WTC11 (cell line): ENCODE results near the gene CNTN5. TPM values are rescaled to one million over a fixed set of nuclear protein-coding genes. Genes with fewer than 3 reads are reported as not detected.

ENCODE experiments used
- ATAC-seq: fragments of 200-7000 bp; cut with Tn5 transposase; 2 replicates; pipeline ENCODE4 v1.10.0; 2021; ENCODE audit warnings: mild to moderate bottlenecking, moderate library complexity
- CTCF ChIA-PET: fragments of 300-600 bp; sonication (Branson Sonifier 250); formaldehyde crosslinking; loops from one replicate; lab custom pipeline; 2021; ENCODE audit warnings: antibody characterized with exemption; lab: Charles Lee
- POLR2A ChIA-PET: fragments of 350-600 bp; sonication (Branson Sonifier 250); formaldehyde crosslinking; loops from one replicate; lab custom pipeline; 2021; ENCODE audit warnings: antibody characterized with exemption; lab: Charles Lee
- DNase-seq: peaks from one replicate; pipeline ENCODE4 v3.0.0; 2021; ENCODE audit warnings: low spot score
- H3K27ac Mint-ChIP-seq: 2 replicates; pipeline ENCODE4 v1.8.0; 2021; ENCODE audit warnings: mixed read lengths
- H3K27me3 Mint-ChIP-seq: 2 replicates; pipeline ENCODE4 v1.8.0; 2021; ENCODE audit warnings: low read depth, mild to moderate bottlenecking, moderate library complexity, mixed read lengths
- H3K36me3 Mint-ChIP-seq: 2 replicates; pipeline ENCODE4 v1.8.0; 2021; ENCODE audit warnings: mixed read lengths
- H3K4me1 Mint-ChIP-seq: 2 replicates; pipeline ENCODE4 v1.8.0; 2022; ENCODE audit warnings: mixed read lengths
- H3K4me3 Mint-ChIP-seq: 2 replicates; pipeline ENCODE4 v1.8.0; 2021; ENCODE audit warnings: mild to moderate bottlenecking, moderate library complexity, mixed read lengths
- H3K9me3 Mint-ChIP-seq: 2 replicates; pipeline ENCODE4 v1.8.0; 2021; ENCODE audit warnings: mixed read lengths
- AFF4 ChIP-seq: sonication (generic); formaldehyde crosslinking; IDR thresholded peaks from 2 replicates; pipeline ENCODE4 v1.8.1; 2023; ENCODE audit warnings: mild to moderate bottlenecking, missing genetic modification reagents, borderline replicate concordance
- ATF1 ChIP-seq: sonication (generic); formaldehyde crosslinking; IDR thresholded peaks from 2 replicates; pipeline ENCODE4 v1.8.1; 2023; ENCODE audit warnings: mild to moderate bottlenecking, moderate library complexity, missing genetic modification reagents
- CREB1 ChIP-seq: sonication (generic); formaldehyde crosslinking; IDR thresholded peaks from 2 replicates; pipeline ENCODE4 v1.8.0; 2023; ENCODE audit warnings: mild to moderate bottlenecking, missing genetic modification reagents
- FOXP1 ChIP-seq: sonication (generic); formaldehyde crosslinking; IDR thresholded peaks from 2 replicates; pipeline ENCODE4 v1.8.0; 2022; ENCODE audit warnings: missing genetic modification reagents, mild to moderate bottlenecking, moderate library complexity, borderline replicate concordance
- HMGA2 ChIP-seq: fragments of 250-450 bp; sonication (Bioruptor Pico); IDR thresholded peaks from 2 replicates; pipeline ENCODE4 v1.4.0; 2021; ENCODE audit warnings: mild to moderate bottlenecking, moderate library complexity
- IRF2 ChIP-seq: sonication (generic); formaldehyde crosslinking; IDR thresholded peaks from 2 replicates; pipeline ENCODE4 v1.8.0; 2022; ENCODE audit warnings: low read depth, missing genetic modification reagents, borderline replicate concordance
- JUN ChIP-seq: sonication (generic); formaldehyde crosslinking; IDR thresholded peaks from 2 replicates; pipeline ENCODE4 v1.8.0; 2023; ENCODE audit warnings: mild to moderate bottlenecking, missing genetic modification reagents
- KAT7 ChIP-seq: sonication (generic); formaldehyde crosslinking; IDR thresholded peaks from 2 replicates; pipeline ENCODE4 v1.8.1; 2023; ENCODE audit warnings: missing genetic modification reagents, mild to moderate bottlenecking, borderline replicate concordance
- NR2C2 ChIP-seq: sonication (generic); formaldehyde crosslinking; IDR thresholded peaks from 2 replicates; pipeline ENCODE4 v1.8.0; 2022; ENCODE audit warnings: mild to moderate bottlenecking, missing genetic modification reagents
- RORB ChIP-seq: fragments of 250-450 bp; sonication (Bioruptor Pico); IDR thresholded peaks from 2 replicates; pipeline ENCODE4 v1.9.0; 2021; ENCODE audit warnings: mild to moderate bottlenecking
- SOX15 ChIP-seq: fragments of 250-450 bp; sonication (Bioruptor Pico); IDR thresholded peaks from 2 replicates; pipeline ENCODE4 v1.9.0; 2021; ENCODE audit warnings: mild to moderate bottlenecking
- SP1 ChIP-seq: sonication (generic); formaldehyde crosslinking; conservative IDR thresholded peaks from 2 replicates; pipeline ENCODE4 v1.8.1; 2022; ENCODE audit warnings: missing genetic modification reagents
- USF2 ChIP-seq: sonication (generic); formaldehyde crosslinking; IDR thresholded peaks from 2 replicates; pipeline ENCODE4 v1.8.1; 2023; ENCODE audit warnings: mild to moderate bottlenecking, missing genetic modification reagents, moderate library complexity
- ZNF121 ChIP-seq: sonication (generic); formaldehyde crosslinking; IDR thresholded peaks from 2 replicates; pipeline ENCODE4 v1.8.0; 2023; ENCODE audit warnings: missing genetic modification reagents
- total RNA-seq: library from RNA; stranded (reverse); gene quantifications from 3 replicates; pipeline ENCODE4 v1.2.3, GENCODE V29; 2021
- TF ChIP-seq, protein P1 (sequence below): sonication (generic); formaldehyde crosslinking; IDR thresholded peaks from 2 replicates; pipeline ENCODE4 v1.8.0; 2022; ENCODE audit warnings: missing genetic modification reagents
- TF ChIP-seq, protein P2 (sequence below): fragments of 250-450 bp; sonication (Bioruptor Pico); IDR thresholded peaks from 2 replicates; pipeline ENCODE4 v2.1.2; 2022; ENCODE audit warnings: mild to moderate bottlenecking, moderate library complexity
- TF ChIP-seq, protein P3 (sequence below): sonication (generic); formaldehyde crosslinking; conservative IDR thresholded peaks from 2 replicates; pipeline ENCODE4 v1.8.1; 2022; ENCODE audit warnings: mild to moderate bottlenecking, missing genetic modification reagents
- TF ChIP-seq, protein P4 (sequence below): sonication (generic); formaldehyde crosslinking; IDR thresholded peaks from 2 replicates; pipeline ENCODE4 v1.8.0; 2023; ENCODE audit warnings: missing genetic modification reagents

CNTN5 gene
- total RNA-seq, 1 experiment from 2014 or later = 0.07 TPM

DNA sequence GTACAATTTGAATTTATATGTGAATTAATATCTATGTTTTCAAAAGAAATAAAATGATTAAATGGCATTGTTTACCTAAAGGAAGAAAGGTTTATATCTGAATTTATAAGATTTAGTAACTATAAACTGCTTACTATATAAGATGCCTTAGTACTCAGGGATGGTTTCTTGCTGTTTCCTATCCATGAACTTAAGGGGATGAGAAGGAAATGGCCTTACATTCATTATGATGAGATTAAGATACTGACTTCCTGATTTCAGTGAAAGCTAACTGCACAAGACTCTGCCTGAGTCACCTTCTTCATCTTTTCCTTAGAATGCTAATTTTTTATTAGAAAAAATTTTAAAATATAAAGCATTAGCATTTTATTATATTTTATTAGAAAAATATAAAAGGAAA lies 1060.1 kb downstream of the CNTN5 start (continued):
- TF ChIP-seq, protein P1, sequence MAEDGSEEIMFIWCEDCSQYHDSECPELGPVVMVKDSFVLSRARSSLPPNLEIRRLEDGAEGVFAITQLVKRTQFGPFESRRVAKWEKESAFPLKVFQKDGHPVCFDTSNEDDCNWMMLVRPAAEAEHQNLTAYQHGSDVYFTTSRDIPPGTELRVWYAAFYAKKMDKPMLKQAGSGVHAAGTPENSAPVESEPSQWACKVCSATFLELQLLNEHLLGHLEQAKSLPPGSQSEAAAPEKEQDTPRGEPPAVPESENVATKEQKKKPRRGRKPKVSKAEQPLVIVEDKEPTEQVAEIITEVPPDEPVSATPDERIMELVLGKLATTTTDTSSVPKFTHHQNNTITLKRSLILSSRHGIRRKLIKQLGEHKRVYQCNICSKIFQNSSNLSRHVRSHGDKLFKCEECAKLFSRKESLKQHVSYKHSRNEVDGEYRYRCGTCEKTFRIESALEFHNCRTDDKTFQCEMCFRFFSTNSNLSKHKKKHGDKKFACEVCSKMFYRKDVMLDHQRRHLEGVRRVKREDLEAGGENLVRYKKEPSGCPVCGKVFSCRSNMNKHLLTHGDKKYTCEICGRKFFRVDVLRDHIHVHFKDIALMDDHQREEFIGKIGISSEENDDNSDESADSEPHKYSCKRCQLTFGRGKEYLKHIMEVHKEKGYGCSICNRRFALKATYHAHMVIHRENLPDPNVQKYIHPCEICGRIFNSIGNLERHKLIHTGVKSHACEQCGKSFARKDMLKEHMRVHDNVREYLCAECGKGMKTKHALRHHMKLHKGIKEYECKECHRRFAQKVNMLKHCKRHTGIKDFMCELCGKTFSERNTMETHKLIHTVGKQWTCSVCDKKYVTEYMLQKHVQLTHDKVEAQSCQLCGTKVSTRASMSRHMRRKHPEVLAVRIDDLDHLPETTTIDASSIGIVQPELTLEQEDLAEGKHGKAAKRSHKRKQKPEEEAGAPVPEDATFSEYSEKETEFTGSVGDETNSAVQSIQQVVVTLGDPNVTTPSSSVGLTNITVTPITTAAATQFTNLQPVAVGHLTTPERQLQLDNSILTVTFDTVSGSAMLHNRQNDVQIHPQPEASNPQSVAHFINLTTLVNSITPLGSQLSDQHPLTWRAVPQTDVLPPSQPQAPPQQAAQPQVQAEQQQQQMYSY (CRISPR knock-in tag) = no peak

DNA sequence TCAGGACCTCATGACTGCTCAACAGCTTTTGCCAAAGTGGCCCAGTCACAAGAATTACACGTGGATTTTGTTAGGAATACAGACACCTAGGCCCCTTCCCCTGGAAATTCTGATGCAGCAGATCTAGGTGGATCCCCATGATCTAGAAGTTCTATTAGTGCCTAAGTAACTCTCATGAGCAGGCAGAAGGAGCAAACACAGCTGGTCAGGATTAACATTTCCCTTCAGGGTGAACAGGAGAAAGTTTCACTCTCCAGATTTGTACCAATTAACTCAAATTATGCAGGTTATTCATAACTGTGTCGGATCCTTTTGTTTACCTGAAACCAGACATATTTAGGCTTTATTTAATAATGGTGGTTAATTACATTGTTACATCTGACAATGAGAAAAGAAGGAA lies 1072.9 kb downstream of the CNTN5 start:
- no peak overlapping the region for H3K27ac Mint-ChIP-seq
- ATAC-seq (no peak), DNase-seq (no peak)
- ChIA-PET CTCF (no interaction called here), POLR2A (no interaction called here)
- H3K9me3 Mint-ChIP-seq = no peaks in the 10 kb centered on the region
- TF ChIP-seq RORB (no peak), ATF1 (CRISPR knock-in tag) (no peak), AFF4 (no peak), KAT7 (CRISPR knock-in tag) (no peak), ZNF121 (CRISPR knock-in tag) (no peak), IRF2 (CRISPR knock-in tag) (no peak), USF2 (CRISPR knock-in tag) (no peak), FOXP1 (CRISPR knock-in tag) (no peak), SP1 (CRISPR knock-in tag) (no peak), HMGA2 (CRISPR knock-in tag) (no peak), NR2C2 (CRISPR knock-in tag) (no peak), CREB1 (CRISPR knock-in tag) (no peak), SOX15 (CRISPR knock-in tag) (no peak), JUN (CRISPR knock-in tag) (no peak)
- TF ChIP-seq, protein P2, sequence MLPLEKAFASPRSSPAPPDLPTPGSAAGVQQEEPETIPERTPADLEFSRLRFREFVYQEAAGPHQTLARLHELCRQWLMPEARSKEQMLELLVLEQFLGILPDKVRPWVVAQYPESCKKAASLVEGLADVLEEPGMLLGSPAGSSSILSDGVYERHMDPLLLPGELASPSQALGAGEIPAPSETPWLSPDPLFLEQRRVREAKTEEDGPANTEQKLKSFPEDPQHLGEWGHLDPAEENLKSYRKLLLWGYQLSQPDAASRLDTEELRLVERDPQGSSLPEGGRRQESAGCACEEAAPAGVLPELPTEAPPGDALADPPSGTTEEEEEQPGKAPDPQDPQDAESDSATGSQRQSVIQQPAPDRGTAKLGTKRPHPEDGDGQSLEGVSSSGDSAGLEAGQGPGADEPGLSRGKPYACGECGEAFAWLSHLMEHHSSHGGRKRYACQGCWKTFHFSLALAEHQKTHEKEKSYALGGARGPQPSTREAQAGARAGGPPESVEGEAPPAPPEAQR (CRISPR knock-in tag) = no peak
- TF ChIP-seq, protein P3, sequence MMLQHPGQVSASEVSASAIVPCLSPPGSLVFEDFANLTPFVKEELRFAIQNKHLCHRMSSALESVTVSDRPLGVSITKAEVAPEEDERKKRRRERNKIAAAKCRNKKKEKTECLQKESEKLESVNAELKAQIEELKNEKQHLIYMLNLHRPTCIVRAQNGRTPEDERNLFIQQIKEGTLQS (CRISPR knock-in tag) = no peak
- TF ChIP-seq, protein P4, sequence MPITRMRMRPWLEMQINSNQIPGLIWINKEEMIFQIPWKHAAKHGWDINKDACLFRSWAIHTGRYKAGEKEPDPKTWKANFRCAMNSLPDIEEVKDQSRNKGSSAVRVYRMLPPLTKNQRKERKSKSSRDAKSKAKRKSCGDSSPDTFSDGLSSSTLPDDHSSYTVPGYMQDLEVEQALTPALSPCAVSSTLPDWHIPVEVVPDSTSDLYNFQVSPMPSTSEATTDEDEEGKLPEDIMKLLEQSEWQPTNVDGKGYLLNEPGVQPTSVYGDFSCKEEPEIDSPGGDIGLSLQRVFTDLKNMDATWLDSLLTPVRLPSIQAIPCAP = no peak
- H3K4me1 Mint-ChIP-seq = peaks cover 22% of the 10 kb centered on the region
- no peaks in the 10 kb centered on the region; the same call in 1 of the 2 replicates for H3K27me3 Mint-ChIP-seq
- H3K4me3 Mint-ChIP-seq = no peak overlapping the region
- H3K36me3 Mint-ChIP-seq = no peaks in the 10 kb centered on the region
